A673 (cell line): Measurements from ENCODE around the gene FRS3.

Source experiments
- EZH2 ChIP-seq: fragments of 200-600 bp; sonication (generic); IDR thresholded peaks from 2 replicates; pipeline ENCODE4 v1.6.1; 2017; ENCODE audit warnings: borderline replicate concordance, low read depth, mild to moderate bottlenecking, mixed read lengths, antibody characterized with exemption, low read length; ENCODE audit not compliant: poor library complexity, severe bottlenecking
- TF ChIP-seq, protein P1 (sequence below): fragments of 300-800, 200-600 bp; sonication (generic); conservative IDR thresholded peaks from 2 replicates; pipeline ENCODE4 v1.5.1; 2017; ENCODE audit warnings: low read depth, mild to moderate bottlenecking, antibody characterized with exemption, low read length, moderate library complexity, mixed read lengths

DNA sequence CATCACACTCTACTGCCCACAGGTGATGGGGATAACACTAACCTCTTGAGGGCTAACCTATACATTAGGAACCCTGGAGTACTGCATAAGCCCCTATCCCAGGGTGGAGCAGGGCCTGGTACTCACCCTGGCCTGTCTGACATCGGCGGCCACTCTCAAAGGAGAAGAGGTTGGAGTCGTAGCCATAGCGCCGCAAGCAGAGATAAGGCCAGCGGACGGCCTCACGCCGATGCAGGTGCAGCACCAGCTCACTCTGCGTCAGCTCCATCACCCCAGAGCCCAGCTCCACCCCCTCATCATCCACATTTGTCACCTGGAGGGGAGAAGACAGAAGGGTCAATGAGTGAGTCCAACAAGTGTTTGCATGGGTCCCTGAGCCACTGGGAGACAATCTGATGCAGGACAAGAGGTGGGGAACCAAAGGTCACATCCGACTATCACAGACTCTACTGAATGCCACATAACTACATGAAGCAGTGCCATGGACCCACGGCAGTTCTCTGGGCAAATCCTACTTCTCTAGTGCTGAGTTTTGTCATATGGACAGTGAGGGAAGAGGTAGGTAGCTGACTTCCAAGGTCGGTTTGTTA is 4.3 kb downstream of the FRS3 start:
- TF ChIP-seq, protein P1, sequence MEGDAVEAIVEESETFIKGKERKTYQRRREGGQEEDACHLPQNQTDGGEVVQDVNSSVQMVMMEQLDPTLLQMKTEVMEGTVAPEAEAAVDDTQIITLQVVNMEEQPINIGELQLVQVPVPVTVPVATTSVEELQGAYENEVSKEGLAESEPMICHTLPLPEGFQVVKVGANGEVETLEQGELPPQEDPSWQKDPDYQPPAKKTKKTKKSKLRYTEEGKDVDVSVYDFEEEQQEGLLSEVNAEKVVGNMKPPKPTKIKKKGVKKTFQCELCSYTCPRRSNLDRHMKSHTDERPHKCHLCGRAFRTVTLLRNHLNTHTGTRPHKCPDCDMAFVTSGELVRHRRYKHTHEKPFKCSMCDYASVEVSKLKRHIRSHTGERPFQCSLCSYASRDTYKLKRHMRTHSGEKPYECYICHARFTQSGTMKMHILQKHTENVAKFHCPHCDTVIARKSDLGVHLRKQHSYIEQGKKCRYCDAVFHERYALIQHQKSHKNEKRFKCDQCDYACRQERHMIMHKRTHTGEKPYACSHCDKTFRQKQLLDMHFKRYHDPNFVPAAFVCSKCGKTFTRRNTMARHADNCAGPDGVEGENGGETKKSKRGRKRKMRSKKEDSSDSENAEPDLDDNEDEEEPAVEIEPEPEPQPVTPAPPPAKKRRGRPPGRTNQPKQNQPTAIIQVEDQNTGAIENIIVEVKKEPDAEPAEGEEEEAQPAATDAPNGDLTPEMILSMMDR: no peak
- TF ChIP-seq EZH2: no peak
